Right lobe of liver (tissue), 6 donors: ENCODE measurements around the gene FANCC. TPM values are rescaled to one million over a fixed set of nuclear protein-coding genes. Genes with fewer than 3 reads are reported as not detected.

Experiments
- ATAC-seq, 4 donors: fragments of 200-7000 bp; cut with Tn5 transposase; one replicate each; pipeline ENCODE4 v1.9.1; 2020; ENCODE audit warnings: mild to moderate bottlenecking in 4 of 4, moderate library complexity in 4 of 4
- DNase-seq, 3 donors: peaks; one replicate each; pipeline ENCODE4 v3.0.0-alpha.2; 2020
- H3K27ac ChIP-seq, 3 donors: fragments of 200-600 bp; one replicate each; pipeline ENCODE4 v1.8.0; 2022
- H3K27me3 ChIP-seq, 2 donors: fragments of 200-600 bp; one replicate each; pipeline ENCODE4 v1.8.0; 2022
- H3K36me3 ChIP-seq, 4 donors: fragments of 200-600 bp; sonication (generic) in 1 of 4; one replicate each; pipeline versions ENCODE4 v1.5.1 to v1.8.0; 2017 to 2022; ENCODE audit warnings: control low read depth in 1 of 4
- H3K4me1 ChIP-seq, 4 donors: fragments of 200-600 bp; sonication (generic) in 1 of 4; one replicate each; pipeline versions ENCODE4 v1.5.1 to v1.8.0; 2017 to 2022; ENCODE audit warnings: control low read depth in 1 of 4
- H3K4me3 ChIP-seq, 3 donors: fragments of 200-600 bp; one replicate each; pipeline ENCODE4 v1.8.0; 2022
- H3K9me3 ChIP-seq, 4 donors: fragments of 200-600 bp; sonication (generic) in 1 of 4; one replicate each; pipeline versions ENCODE4 v1.5.1 to v1.8.0; 2017 to 2022; ENCODE audit warnings: control low read depth in 1 of 4
- CTCF ChIP-seq, 4 donors: fragments of 200-600 bp in 3 of 4; fragments of 450-650 bp in 1 of 4; IDR thresholded peaks; one replicate each; pipeline versions ENCODE4 v1.5.1 to v1.8.0; 2016 to 2022; ENCODE audit warnings: antibody characterized with exemption in 4 of 4, mild to moderate bottlenecking in 2 of 4
- POLR2A ChIP-seq: fragments of 450-650 bp; IDR thresholded peaks from one replicate; pipeline ENCODE4 v1.6.1; 2017; ENCODE audit warnings: antibody characterized with exemption, mild to moderate bottlenecking
- WGBS: methylation state at CpG from one replicate; pipeline ENCODE4 v1.1.6; 2018; ENCODE audit warnings: low coverage, low lambda C conversion rate; ENCODE audit not compliant: insufficient coverage; ENCODE audit errors: missing lambda C conversion rate; 5-methylcytosine and 5-hydroxymethylcytosine counted together
- intact Hi-C, 2 donors: fragments of 100-400 bp; cut with DNase I; formaldehyde crosslinking; loops; one replicate each; pipeline versions ENCODE4 v1.11.2 to v1.14.1; 2022
- total RNA-seq, 6 experiments: library from RNA; depleted of rRNA in 2 of 6; stranded (reverse); fragments of >200 nt in 2 of 6; fragmentation: NEBNext Ultra II Directional in 3 of 6; extraction: Animal tissue kit (Norgen Biotek cat#: 25700) in 3 of 6; gene quantifications; one replicate each; pipeline versions ENCODE4 v1.1.0 to v1.2.4, GENCODE V29; 2016 to 2023
- donor health status: DM: no; HTN: yes; CAD: no.
- donor health status: DM: no; HTN: no; CAD: no.
- donor health status: DM: no; HTN: no; CAD: no.
- donor health status: DM: no; HTN: yes; CAD: no.
- donor health status: DM: no; HTN: yes; CAD: no.

The FANCC gene
- total RNA-seq, 6 experiments from 2014 or later: 8.1 to 27.9 (median 13.2) TPM

- DNase-seq: no peak
- no peaks in the 10 kb centered on the region for H3K27me3 ChIP-seq
- H3K27ac ChIP-seq: no peak overlapping the region
- TF ChIP-seq CTCF (IDR thresholded peaks at IDR 0.05) (no peak), POLR2A (no peak)
- no peaks in the 10 kb centered on the region for H3K9me3 ChIP-seq
- intact Hi-C loops: no loop called here
- no peak overlapping the region for H3K4me3 ChIP-seq
- no peak for ATAC-seq
- no peaks in the 10 kb centered on the region for H3K36me3 ChIP-seq
- WGBS: 87% methylated on average over 5 of the region's 5 CpGs
- no peaks in the 10 kb centered on the region for H3K4me1 ChIP-seq
Measured at GRCh38 chr9:95215336-95215898, 102.1 kb downstream of the FANCC start.

DNA sequence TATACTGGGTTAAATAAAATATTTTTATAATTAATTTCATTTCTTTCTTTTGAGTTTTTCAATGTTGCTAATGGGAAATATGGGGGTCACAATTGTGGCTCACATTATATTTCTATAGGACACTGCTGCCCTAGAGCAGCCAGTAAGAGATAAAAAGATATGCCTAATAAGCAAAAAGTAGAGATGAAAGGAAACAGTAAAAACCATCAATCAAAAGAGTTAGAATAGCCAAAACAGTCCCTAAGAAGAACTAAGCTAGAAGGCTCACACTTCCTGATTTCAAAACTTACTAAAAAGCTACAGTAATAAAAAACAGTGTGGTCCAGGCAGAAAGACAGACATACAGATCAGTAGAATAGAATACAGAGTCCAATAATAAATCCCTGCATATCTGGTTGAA lies 104.4 kb downstream of the FANCC start:
- Histone ChIP-seq H3K27ac (no peak overlapping the region), H3K27me3 (no peaks in the 10 kb centered on the region), H3K36me3 (no peaks in the 10 kb centered on the region), H3K4me3 (no peak overlapping the region), H3K4me1 (no peaks in the 10 kb centered on the region), H3K9me3 (no peaks in the 10 kb centered on the region)
- intact Hi-C loops: no loop called here
- no peak for TF ChIP-seq CTCF (IDR thresholded peaks at IDR 0.05)
- no peak for TF ChIP-seq POLR2A
- DNase-seq (no peak), ATAC-seq (no peak)

DNA sequence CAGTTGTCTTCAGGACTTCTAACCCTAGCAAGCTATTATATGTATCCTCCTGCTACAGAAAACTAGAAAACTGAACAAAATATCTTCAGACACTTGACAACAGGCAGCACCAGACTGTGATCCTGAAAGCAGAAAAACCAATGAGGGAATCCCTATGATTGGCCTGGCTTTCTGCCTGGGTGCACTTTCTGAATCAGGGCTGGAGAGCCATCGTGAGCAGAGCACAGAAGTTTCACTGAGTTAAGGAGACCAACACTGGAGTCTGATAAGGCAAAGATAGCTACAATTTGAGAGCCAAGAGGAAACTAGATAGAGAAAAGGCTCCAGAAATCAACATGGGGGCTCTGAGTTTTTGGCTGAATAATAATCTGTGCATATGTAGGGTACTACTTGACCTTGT lies 106.5 kb downstream of the FANCC start:
- Histone ChIP-seq H3K9me3 (no peaks in the 10 kb centered on the region), H3K36me3 (no peaks in the 10 kb centered on the region), H3K4me3 (no peak overlapping the region), H3K27me3 (no peaks in the 10 kb centered on the region), H3K27ac (no peak overlapping the region), H3K4me1 (no peaks in the 10 kb centered on the region)
- 38% methylated on average over 1 of the region's 1 CpG for WGBS
- DNase-seq (no peak), ATAC-seq (no peak)
- intact Hi-C loops: no loop called here
- no peak for TF ChIP-seq CTCF (IDR thresholded peaks at IDR 0.05)
- no peak for TF ChIP-seq POLR2A

- no peaks in the 10 kb centered on the region for H3K27me3 ChIP-seq
- H3K36me3 ChIP-seq: no peaks in the 10 kb centered on the region
- H3K9me3 ChIP-seq: no peaks in the 10 kb centered on the region
- no peak for DNase-seq
- no peak for ATAC-seq
- 78% methylated on average over 4 of the region's 4 CpGs for WGBS
- no peaks in the 10 kb centered on the region for H3K4me1 ChIP-seq
- TF ChIP-seq CTCF (IDR thresholded peaks at IDR 0.05) (no peak), POLR2A (no peak)
- H3K4me3 ChIP-seq: no peak overlapping the region
- no peak overlapping the region for H3K27ac ChIP-seq
- intact Hi-C loops: no loop called here
Measured at GRCh38 chr9:95207403-95207802, 110.1 kb downstream of the FANCC start.

DNA sequence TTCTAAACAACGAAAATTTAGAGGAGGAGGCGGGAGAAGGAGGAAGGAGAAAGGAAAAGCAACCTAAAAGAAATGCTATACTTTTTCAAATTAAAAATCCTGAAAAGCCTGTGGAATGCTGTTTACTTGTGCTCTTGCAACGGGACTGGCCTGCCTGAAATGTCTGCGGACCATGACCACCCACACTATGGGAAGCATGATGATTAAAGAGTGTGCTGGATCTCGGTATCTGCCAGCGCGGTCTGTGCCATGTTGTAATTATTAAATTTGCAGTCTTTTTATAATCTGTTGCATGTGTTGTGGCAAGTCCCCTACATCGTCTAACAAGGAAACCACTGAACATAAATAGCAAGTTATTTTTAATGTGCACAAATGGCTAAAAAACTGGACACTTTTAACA lies 111.4 kb downstream of the FANCC start:
- DNase-seq: no peak
- intact Hi-C loops: no loop called here
- H3K27ac ChIP-seq: no peak overlapping the region
- H3K9me3 ChIP-seq: no peaks in the 10 kb centered on the region
- 84% methylated on average over 6 of the region's 8 CpGs for whole genome bisulfite sequencing
- no peaks in the 10 kb centered on the region for H3K27me3 ChIP-seq
- ATAC-seq: no peak
- TF ChIP-seq CTCF (IDR thresholded peaks at IDR 0.05) (no peak), POLR2A (no peak)
- H3K36me3 ChIP-seq: no peaks in the 10 kb centered on the region
- H3K4me3 ChIP-seq: no peak overlapping the region
- H3K4me1 ChIP-seq: no peaks in the 10 kb centered on the region
